ENCODE data around the gene HIKESHI.
"Not testable (repeated sequence)": the region's sequence is repeated elsewhere in the genome, so short reads cannot be mapped to it uniquely, and the experiment has no call there.

The HIKESHI gene

GRCh38 chr11:86294026-86294425 lies 8.0 kb upstream of the HIKESHI start:
- no peak for DNase-seq

- DNase-seq = no peak
Observed at GRCh38 chr11:86301742-86302091, 323 bp upstream of the HIKESHI start.

DNA sequence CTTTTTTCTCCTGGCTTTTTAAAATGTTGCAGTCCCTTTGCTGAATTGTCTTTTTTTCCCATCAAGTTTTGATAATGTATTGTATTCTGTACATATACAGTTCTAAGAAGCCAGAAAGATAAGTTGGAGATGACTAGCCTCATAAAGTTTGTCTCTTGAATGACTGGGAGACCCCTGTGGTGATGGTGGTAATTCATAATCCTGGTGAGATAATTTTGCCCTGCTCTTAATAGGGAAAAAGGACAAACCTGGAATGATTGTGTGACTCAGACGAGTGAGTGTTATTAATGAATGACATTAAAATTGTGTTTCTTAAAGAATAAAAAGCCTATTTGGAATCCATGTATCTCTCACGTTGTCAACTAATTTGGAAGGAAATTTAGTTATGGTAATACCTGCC lies 1.2 kb downstream of the HIKESHI start:
- no peak for DNase-seq

DNA sequence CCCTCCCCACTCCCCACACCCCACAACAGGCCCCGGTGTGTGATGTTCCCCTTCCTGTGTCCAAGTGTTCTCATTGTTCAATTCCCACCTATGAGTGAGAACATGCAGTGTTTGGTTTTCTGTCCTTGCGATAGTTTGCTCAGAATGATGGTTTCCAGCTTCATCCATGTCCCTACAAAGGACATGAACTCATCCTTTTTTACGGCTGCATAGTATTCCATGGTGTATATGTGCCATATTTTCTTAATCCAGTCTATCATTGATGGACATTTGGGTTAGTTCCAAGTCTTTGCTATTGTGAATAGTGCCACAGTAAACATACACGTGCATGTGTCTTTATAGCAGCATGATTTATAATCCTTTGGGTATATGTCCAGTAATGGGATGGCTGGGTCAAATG lies 6.7 kb downstream of the HIKESHI start:
- DNase-seq = not testable (repeated sequence)

DNA sequence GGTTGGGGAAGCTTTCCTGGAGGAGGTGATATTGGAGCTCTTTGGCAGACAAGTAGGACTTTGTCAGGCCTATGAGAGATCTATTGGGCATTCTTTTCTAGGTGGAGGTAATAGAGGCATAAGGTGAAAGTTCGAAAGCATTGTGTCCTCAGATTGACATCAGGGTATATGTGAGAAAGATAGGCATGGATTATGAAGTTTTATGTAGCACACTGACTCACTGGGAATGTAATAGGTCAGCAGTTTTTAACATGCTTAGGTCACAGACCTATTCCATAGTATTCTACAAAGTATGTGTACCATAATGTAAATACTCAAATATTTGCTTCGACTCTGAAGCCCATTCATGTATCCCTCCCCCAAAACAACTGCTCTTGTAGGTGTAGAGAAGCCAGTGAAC lies 11.8 kb downstream of the HIKESHI start:
- DNase-seq = no peak

GRCh38 chr11:86314636-86315035 lies 12.6 kb downstream of the HIKESHI start:
- no peak for DNase-seq

- no peak for DNase-seq
Observed at GRCh38 chr11:86335131-86335767, 33.2 kb downstream of the HIKESHI start.

DNA sequence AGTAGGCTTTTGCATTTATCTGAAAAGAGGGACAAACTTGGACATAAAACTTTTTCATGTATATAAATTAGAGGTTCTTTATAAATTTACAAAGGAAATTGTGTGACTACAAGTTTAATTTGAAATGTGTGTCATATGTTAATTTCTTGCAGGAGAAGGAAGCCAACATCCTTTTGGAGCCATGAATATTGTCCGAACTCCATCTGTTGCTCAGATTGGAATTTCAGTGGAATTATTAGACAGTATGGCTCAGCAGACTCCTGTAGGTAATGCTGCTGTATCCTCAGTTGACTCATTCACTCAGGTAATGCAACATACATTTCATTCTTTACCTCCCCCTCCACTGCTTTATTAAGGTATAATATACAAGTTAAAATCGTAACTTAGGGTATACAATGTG lies 35.2 kb downstream of the HIKESHI start:
- DNase-seq = no peak

GRCh38 chr11:86341382-86341781 lies 39.3 kb downstream of the HIKESHI start:
- DNase-seq = no peak

GRCh38 chr11:86346513-86346912 lies 44.5 kb downstream of the HIKESHI start:
- DNase-seq = no peak

DNA sequence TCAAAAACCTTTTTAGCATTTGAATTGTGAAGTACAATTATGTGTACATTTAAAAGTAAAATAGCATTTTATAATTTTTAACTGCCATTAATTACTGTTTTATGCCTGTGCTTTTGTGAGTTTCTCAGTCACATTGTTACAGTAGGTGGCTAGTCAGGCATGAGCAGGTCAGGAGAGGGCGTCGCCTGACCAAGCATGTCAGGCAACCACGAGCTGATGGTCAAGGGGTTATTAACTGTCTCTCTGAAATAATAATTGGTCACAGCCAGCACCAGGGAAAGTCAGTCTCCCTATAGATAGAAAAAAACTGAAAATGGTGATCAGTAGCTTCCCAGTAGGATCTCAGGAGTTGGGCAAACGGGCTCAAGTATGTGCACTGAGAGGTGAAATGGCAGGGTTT lies 53.2 kb downstream of the HIKESHI start:
- no peak for DNase-seq

GRCh38 chr11:86357412-86357811 lies 55.4 kb downstream of the HIKESHI start:
- not testable (repeated sequence) for DNase-seq

DNA sequence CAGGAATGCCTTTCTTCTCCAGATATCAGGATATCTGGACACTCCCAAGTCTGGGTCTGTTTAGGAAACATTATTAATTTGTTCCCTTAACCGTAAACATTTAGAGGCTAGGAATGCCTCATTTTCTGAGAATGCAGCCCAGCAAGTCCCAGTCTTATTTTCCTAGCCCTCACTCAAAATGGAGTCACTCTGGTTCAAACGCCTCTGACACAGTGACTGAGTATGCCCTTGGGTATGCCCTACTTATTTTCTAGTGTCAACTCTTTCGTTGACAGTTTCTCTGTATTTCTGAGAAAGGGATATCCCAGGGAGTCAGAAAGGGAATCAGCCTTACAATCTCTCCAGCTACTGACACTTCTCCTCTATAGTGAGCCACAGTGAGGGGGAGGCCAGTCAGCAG lies 56.7 kb downstream of the HIKESHI start:
- no peak for DNase-seq

DNA sequence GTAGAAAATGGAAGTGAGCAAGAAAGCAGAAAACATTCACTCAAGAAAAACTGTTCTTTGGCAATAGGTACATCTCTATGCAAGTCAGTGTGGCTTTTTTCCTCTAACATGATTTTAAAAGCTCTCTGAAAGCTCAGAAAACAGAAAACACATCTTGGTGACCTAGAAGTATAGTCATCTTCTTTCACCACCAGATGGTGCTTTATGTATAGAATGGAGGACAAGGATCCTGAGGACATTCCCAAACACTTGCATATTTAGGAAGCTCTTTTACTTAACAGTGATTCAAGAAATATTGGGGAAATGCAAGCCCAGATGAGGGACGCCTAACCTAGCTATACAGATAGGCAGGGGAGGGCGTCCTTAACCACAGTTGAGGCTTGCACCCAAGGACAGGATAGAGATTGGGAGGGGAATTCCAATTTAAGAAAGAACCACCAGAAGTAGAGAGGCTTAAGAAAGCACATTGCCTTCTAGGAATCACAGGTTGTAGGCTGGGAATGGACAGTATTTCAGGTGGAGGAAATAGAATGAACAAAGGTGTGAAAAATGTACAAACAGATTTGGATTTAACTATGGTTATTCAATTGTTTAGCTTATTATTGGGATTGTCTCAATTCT lies 58.8 kb downstream of the HIKESHI start:
- no peak for DNase-seq

DNA sequence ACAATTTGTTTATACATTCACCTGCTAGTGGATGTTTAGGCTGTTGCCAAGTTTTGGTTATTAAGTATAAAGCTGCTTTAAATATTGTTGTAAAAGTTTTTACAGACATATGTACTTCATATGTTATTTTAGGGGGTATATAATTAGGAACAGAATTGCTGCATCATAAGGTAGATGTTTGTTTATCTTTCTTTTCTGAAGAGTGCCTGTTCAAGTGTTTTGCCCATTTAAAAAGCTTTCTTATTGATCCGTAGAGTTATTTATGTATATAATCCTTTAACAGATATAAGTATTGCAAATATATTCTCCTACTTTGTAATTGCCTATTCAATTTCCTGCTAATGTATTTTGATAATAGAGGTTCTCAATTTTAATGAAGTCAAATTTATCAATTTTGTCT lies 61.4 kb downstream of the HIKESHI start:
- DNase-seq = no peak

GRCh38 chr11:86365546-86365945 lies 63.5 kb downstream of the HIKESHI start:
- no peak for DNase-seq

GRCh38 chr11:86369668-86370067 lies 67.6 kb downstream of the HIKESHI start:
- no peak for DNase-seq

DNA sequence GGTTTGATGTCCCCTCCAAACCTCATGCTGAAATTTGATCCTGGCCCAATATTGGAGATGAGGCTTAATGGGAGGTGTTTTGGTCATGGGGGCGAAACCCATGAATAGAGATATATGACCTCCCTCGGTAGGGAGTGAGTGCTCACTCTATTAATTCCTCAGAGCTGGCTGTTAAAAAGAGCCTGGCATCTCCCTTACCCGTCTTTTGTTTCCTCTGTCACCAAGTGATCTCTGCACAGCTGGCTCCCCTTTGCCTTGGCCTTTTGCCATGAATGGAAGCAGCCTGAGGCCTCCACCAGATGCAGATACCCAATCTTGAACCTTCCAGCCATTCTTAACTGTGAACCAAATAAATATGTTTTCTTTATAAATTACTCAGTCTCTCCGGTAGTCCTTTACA lies 68.1 kb downstream of the HIKESHI start:
- DNase-seq = no peak

DNA sequence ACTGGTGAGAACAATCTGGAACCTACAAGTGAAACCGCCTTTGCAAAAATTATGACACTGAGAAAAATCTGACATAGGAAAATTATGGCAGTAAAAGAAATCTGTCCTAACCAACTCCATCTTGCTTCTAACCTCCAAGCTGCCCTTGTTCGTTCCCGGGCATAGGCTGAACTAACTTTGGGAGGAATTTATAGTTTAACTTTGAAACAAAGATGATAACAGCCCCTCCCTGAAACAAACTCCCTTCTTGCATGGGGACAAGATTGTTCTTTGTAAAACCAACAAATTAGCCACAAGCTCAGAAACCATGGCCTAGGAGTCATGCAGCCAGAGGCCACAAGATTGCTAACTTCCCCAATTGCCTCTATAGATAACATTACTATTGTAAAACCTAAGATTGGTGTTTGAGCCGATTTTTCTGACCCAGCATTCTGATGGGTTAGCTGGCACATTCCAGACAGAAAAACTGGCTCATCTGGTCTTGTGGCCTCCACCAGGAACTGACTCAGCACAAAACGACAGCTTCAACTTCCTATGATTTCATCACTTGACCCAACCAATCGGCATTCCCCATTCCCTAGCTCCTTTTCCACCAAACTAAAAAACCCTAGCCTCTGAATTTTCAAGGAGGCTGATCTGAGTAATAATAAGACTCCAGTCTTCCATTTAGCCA lies 69.0 kb downstream of the HIKESHI start:
- no peak for DNase-seq

GRCh38 chr11:86372041-86372440 lies 70.0 kb downstream of the HIKESHI start:
- no peak for DNase-seq

DNA sequence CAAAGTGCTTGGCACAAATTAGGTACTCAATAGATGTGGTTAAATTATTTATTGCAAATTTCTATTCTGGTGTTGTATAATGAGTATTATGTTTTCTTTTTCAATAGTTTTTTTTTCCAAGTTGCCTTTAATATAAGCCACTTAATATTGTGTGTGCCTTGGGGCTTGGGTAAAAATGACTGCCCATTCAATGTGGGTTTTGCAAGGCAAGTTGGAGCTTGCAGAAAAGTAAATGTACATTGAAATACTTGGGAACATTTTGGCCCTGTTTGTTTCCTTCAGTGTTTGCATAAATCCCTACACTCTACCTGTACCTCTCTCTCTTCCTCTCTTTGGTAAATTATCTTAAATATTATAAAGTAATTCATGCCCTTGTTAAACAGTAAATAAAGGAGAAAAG lies 70.5 kb downstream of the HIKESHI start:
- DNase-seq = no peak

DNA sequence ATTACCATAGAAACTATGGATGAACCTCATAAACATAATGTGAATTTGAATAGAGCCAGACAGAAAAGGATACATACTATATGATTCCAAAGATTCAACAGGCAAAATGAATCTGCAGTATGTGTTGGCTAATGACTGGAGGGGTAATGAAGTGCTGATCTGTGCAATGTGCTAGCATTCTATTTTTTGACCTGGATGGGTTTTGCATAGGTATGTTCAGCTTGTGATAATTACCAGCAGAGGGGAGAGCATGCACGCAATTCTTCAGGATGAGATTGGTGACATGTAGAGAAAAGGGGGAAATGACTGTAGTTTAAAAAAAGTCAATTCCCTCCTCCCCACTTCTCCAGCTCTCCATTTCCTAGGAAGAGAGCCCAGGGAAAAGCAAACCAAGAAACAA lies 72.0 kb downstream of the HIKESHI start:
- DNase-seq = no peak

DNA sequence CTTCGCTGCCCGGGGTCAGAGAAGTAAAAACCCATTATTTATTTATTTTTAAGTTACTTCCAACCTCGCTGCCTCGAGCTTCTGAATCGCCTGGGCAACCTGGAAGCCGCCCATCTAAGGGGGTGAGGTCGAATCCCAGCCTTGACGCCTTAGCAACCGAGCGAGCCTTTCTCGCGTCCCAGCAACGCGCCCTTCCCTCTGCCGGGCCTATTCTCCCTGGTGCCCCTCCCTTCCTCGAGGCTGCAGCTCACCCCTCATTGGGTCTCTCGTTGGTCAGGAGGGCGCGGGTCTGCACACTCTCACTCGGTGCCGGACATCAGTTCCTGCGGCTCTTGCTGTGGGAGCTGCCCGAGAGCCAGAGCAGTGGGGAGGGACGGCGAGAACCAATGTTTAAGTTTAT lies 72.5 kb downstream of the HIKESHI start, which contains the start of gene CCDC81:
Gene CCDC81, plus strand, starts transcription at position 302 of the 400 bp plus-strand sequence. CDS start 277 bp downstream, outside the sequence.
- DNase-seq = no peak

GRCh38 chr11:86377972-86378371 lies 75.9 kb downstream of the HIKESHI start:
- no peak for DNase-seq

Measured in CD4-positive, alpha-beta T cell treated with Interleukin-1 beta for 1 hour (primary cell).